CD4-positive, alpha-beta memory T cell (primary cell): ENCODE data around the gene SLC35E2B. TPM values are rescaled to one million over a fixed set of nuclear protein-coding genes. Genes with fewer than 3 reads are reported as not detected.
A peak's percentile ranks its signal among the peaks of the same experiment; 100 is the strongest.

Experiments used
- CTCF ChIA-PET: fragments of 350-600 bp; sonication (Branson Sonifier 250); formaldehyde crosslinking; loops from one replicate; lab custom pipeline; 2021; ENCODE audit warnings: inconsistent platforms; ENCODE audit not compliant: partially characterized antibody; lab: Charles Lee
- POLR2A ChIA-PET: fragments of 350-600 bp; sonication (Branson Sonifier 250); formaldehyde crosslinking; loops from one replicate; lab custom pipeline; 2021; ENCODE audit not compliant: partially characterized antibody; lab: Charles Lee
- DNase-seq, 5 donors: peaks; one replicate each; pipeline versions ENCODE4 v3.0.0 to v3.0.0-alpha.2; 2020 to 2022; ENCODE audit warnings: mixed read lengths in 1 of 5
- H3K27ac ChIP-seq: one replicate; pipeline ENCODE4 v1.7.0; 2013; ENCODE audit warnings: low read depth, low read length
- H3K27me3 ChIP-seq: 2 replicates; pipeline ENCODE4 v1.7.0; 2013; ENCODE audit warnings: mild to moderate bottlenecking, low read length, moderate library complexity; ENCODE audit not compliant: insufficient read depth
- H3K36me3 ChIP-seq: 2 replicates; pipeline ENCODE4 v1.7.0; 2013; ENCODE audit warnings: mild to moderate bottlenecking, low read length, moderate library complexity; ENCODE audit not compliant: insufficient read depth
- H3K4me1 ChIP-seq: 2 replicates; pipeline ENCODE4 v1.7.0; 2013; ENCODE audit warnings: mild to moderate bottlenecking, low read length, moderate library complexity; ENCODE audit not compliant: insufficient read depth
- H3K4me3 ChIP-seq, 2 donors: one replicate each; pipeline ENCODE4 v1.7.0; 2013; ENCODE audit warnings: low read length in 2 of 2, mild to moderate bottlenecking in 1 of 2
- H3K9me3 ChIP-seq, 2 donors: one replicate each; pipeline ENCODE4 v1.7.0; 2013; ENCODE audit warnings: low read length in 2 of 2, control low read depth in 1 of 2; ENCODE audit not compliant: control insufficient read depth in 1 of 2
- H3K27ac Mint-ChIP-seq, 7 donors: one replicate each; pipeline ENCODE4 v1.8.0; 2020 to 2021; ENCODE audit warnings: mixed read lengths in 7 of 7, mild to moderate bottlenecking in 6 of 7, inconsistent platforms in 3 of 7, moderate library complexity in 3 of 7
- H3K27me3 Mint-ChIP-seq, 2 donors: one replicate each; pipeline ENCODE4 v1.8.0; 2020 to 2021; ENCODE audit warnings: mixed read lengths in 2 of 2
- H3K36me3 Mint-ChIP-seq, 2 donors: one replicate each; pipeline ENCODE4 v1.8.0; 2020 to 2021; ENCODE audit warnings: mixed read lengths in 2 of 2, inconsistent platforms in 1 of 2, mild to moderate bottlenecking in 1 of 2
- H3K4me1 Mint-ChIP-seq, 4 donors: one replicate each; pipeline ENCODE4 v1.8.0; 2020 to 2021; ENCODE audit warnings: mixed read lengths in 4 of 4, mild to moderate bottlenecking in 1 of 4
- H3K4me3 Mint-ChIP-seq, 8 donors: one replicate each; pipeline ENCODE4 v1.8.0; 2020 to 2021; ENCODE audit warnings: mixed read lengths in 8 of 8, mild to moderate bottlenecking in 7 of 8, moderate library complexity in 6 of 8, inconsistent platforms in 3 of 8
- H3K9me3 Mint-ChIP-seq, 8 donors: one replicate each; pipeline ENCODE4 v1.8.0; 2020 to 2021; ENCODE audit warnings: mixed read lengths in 8 of 8, mild to moderate bottlenecking in 5 of 8, inconsistent platforms in 3 of 8, moderate library complexity in 1 of 8
- intact Hi-C: fragments of 100-400 bp; cut with micrococcal nuclease; formaldehyde crosslinking; loops from one replicate; pipeline ENCODE4 v1.15.1; 2023
- polyA plus RNA-seq, 2 donors: library from polyadenylated mRNA; unstranded; fragments of 300-500 nt; fragmentation: Illumina TruSeq; gene quantifications; one replicate each; pipeline ENCODE4 v1.2.3, GENCODE V29; 2021
- total RNA-seq, 2 experiments: library from RNA; stranded (reverse); gene quantifications; one replicate each; pipeline ENCODE4 v1.2.3, GENCODE V29; 2021

Gene SLC35E2B
- total and polyA plus RNA-seq, 4 experiments from 2014 or later: 29.4 to 130 (median 85.6) TPM

- peaks cover 3% of the 10 kb centered on the region for H3K4me1 ChIP-seq
- no peaks in the 10 kb centered on the region for H3K27me3 ChIP-seq
- no peaks in the 10 kb centered on the region for H3K27me3 Mint-ChIP-seq
- no peak overlapping the region for H3K27ac ChIP-seq
- POLR2A ChIA-PET: no interaction called here
- DNase-seq: no peak
- intact Hi-C loops: no loop called here
- peaks cover 9% of the 10 kb centered on the region for H3K36me3 ChIP-seq
- peaks cover 0 to 3% (median 1%) of the 10 kb centered on the region in 4 donors for H3K4me1 Mint-ChIP-seq
- H3K36me3 Mint-ChIP-seq: peaks cover 15 to 19% of the 10 kb centered on the region in 2 donors
- no peaks in the 10 kb centered on the region for H3K9me3 Mint-ChIP-seq
- CTCF ChIA-PET: interaction anchor here (0.7 kb wide), 1 partner anchor 11 kb away, joined by 3 read pairs; no protein-coding TSS in a partner anchor
- H3K4me3 ChIP-seq: no peak overlapping the region
- no peaks in the 10 kb centered on the region for H3K9me3 ChIP-seq
- H3K4me3 Mint-ChIP-seq: no peak overlapping the region
- H3K27ac Mint-ChIP-seq: no peak overlapping the region
These were observed 20.2 kb downstream of the SLC35E2B start for GRCh38 chr1:1672181-1672965.

- no peak for DNase-seq
- peaks cover 16 to 21% of the 10 kb centered on the region in 2 donors for H3K36me3 Mint-ChIP-seq
- no peaks in the 10 kb centered on the region for H3K27me3 ChIP-seq
- intact Hi-C loops: no loop called here
- no peaks in the 10 kb centered on the region for H3K9me3 Mint-ChIP-seq
- H3K4me3 Mint-ChIP-seq: no peak overlapping the region
- POLR2A ChIA-PET: interaction anchor here (0.7 kb wide), 1 partner anchor 16 kb away, joined by 3 read pairs; no protein-coding TSS in a partner anchor
- no peaks in the 10 kb centered on the region for H3K9me3 ChIP-seq
- no peaks in the 10 kb centered on the region for H3K4me1 ChIP-seq
- no peak overlapping the region for H3K27ac ChIP-seq
- no peaks in the 10 kb centered on the region for H3K4me1 Mint-ChIP-seq
- peak overlapping the region in 2 of 7 donors; percentile 13 to 25 for H3K27ac Mint-ChIP-seq
- H3K4me3 ChIP-seq: no peak overlapping the region
- CTCF ChIA-PET: no interaction called here
- peaks cover 10% of the 10 kb centered on the region for H3K36me3 ChIP-seq
- no peaks in the 10 kb centered on the region for H3K27me3 Mint-ChIP-seq
These were observed 21.1 kb downstream of the SLC35E2B start for GRCh38 chr1:1671365-1672119.

- H3K27ac ChIP-seq: no peak overlapping the region
- Mint-ChIP-seq H3K36me3 (peaks cover 20 to 24% of the 10 kb centered on the region in 2 donors), H3K4me1 (no peaks in the 10 kb centered on the region), H3K4me3 (no peak overlapping the region), H3K27ac (no peak overlapping the region), H3K27me3 (no peaks in the 10 kb centered on the region), H3K9me3 (no peaks in the 10 kb centered on the region)
- no peak overlapping the region for H3K4me3 ChIP-seq
- no peak for DNase-seq
- CTCF ChIA-PET: no interaction called here
- H3K9me3 ChIP-seq: no peaks in the 10 kb centered on the region
- H3K27me3 ChIP-seq: no peaks in the 10 kb centered on the region
- intact Hi-C loops: no loop called here
- POLR2A ChIA-PET: interaction anchor here (0.7 kb wide), 1 partner anchor 17 kb away, joined by 3 read pairs; no protein-coding TSS in a partner anchor
- peaks cover 16% of the 10 kb centered on the region for H3K36me3 ChIP-seq
- no peaks in the 10 kb centered on the region for H3K4me1 ChIP-seq
These were observed 21.7 kb downstream of the SLC35E2B start for GRCh38 chr1:1670866-1671265.

GRCh38 chr1:1669468-1670440 is 22.8 kb downstream of the SLC35E2B start:
- Histone ChIP-seq H3K27me3 (no peaks in the 10 kb centered on the region), H3K27ac (no peak overlapping the region), H3K4me3 (no peak overlapping the region), H3K4me1 (peaks cover 3% of the 10 kb centered on the region), H3K9me3 (no peaks in the 10 kb centered on the region), H3K36me3 (peaks cover 24% of the 10 kb centered on the region)
- Mint-ChIP-seq H3K36me3 (peaks cover 20 to 27% of the 10 kb centered on the region in 2 donors), H3K4me1 (no peaks in the 10 kb centered on the region), H3K27me3 (no peaks in the 10 kb centered on the region), H3K27ac (peak overlapping the region in 2 of 7 donors; percentile 42 to 62), H3K9me3 (no peaks in the 10 kb centered on the region), H3K4me3 (no peak overlapping the region)
- intact Hi-C loops: no loop called here
- ChIA-PET CTCF (interaction anchor here (0.9 kb wide), 1 partner anchor 55 kb away, joined by 3 read pairs; the partner anchor contains the start of gene CDK11A), POLR2A (interaction anchor here (1.5 to 1.6 kb wide), 2 partner anchors 9 to 59 kb away, joined by 6 to 7 read pairs; no protein-coding TSS in a partner anchor)
- DNase-seq: no peak

DNA sequence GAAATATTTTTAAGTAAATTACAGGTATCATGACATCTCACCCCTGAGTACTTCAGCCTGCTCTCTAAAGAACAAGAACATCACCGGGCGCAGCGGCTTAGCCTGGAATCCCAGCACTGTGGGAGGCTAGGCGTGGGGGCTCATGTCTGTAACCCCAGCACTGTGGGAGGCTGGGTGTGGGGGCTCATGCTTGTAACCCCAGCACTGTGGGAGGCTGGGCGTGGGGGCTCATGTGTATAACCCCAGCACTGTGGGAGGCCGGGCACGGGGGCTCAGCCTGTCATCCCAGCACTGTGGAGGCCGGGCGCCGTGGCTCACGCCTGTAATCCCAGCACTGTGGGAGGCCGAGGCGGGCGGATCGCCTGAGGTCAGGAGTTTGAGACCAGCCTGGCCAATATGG is 26.1 kb downstream of the SLC35E2B start:
- H3K27ac Mint-ChIP-seq: peak overlapping the region in 3 of 7 donors; percentile 22 to 62 (median 48)
- H3K27me3 Mint-ChIP-seq: no peaks in the 10 kb centered on the region
- DNase-seq: no peak
- ChIA-PET POLR2A (interaction anchor here (1.7 to 1.9 kb wide), 2 partner anchors 36 to 62 kb away, joined by 4 to 11 read pairs; no protein-coding TSS in a partner anchor), CTCF (interaction anchor here (1.0 to 1.4 kb wide), 2 partner anchors 14 to 62 kb away, joined by 5 read pairs; no protein-coding TSS in a partner anchor)
- no peaks in the 10 kb centered on the region for H3K9me3 Mint-ChIP-seq
- no peak overlapping the region for H3K4me3 Mint-ChIP-seq
- intact Hi-C loops: no loop called here
- no peaks in the 10 kb centered on the region for H3K4me1 Mint-ChIP-seq
- peaks cover 19 to 25% of the 10 kb centered on the region in 2 donors for H3K36me3 Mint-ChIP-seq
- no peaks in the 10 kb centered on the region for H3K27me3 ChIP-seq
- no peaks in the 10 kb centered on the region for H3K9me3 ChIP-seq
- H3K27ac ChIP-seq: no peak overlapping the region
- H3K36me3 ChIP-seq: peaks cover 21% of the 10 kb centered on the region
- peaks cover 11% of the 10 kb centered on the region for H3K4me1 ChIP-seq
- no peak overlapping the region for H3K4me3 ChIP-seq

GRCh38 chr1:1665815-1666251 is 26.8 kb downstream of the SLC35E2B start:
- CTCF ChIA-PET: interaction anchor here (0.7 to 1.5 kb wide), 4 partner anchors 12 to 63 kb away, joined by 3 to 6 read pairs (median 5); no protein-coding TSS in a partner anchor
- POLR2A ChIA-PET: interaction anchor here (0.9 to 1.9 kb wide), 4 partner anchors 12 to 63 kb away, joined by 3 to 11 read pairs (median 6); no protein-coding TSS in a partner anchor
- no peak for DNase-seq
- Histone ChIP-seq H3K27me3 (no peaks in the 10 kb centered on the region), H3K9me3 (no peaks in the 10 kb centered on the region), H3K27ac (no peak overlapping the region), H3K4me1 (peaks cover 11% of the 10 kb centered on the region), H3K4me3 (no peak overlapping the region), H3K36me3 (peaks cover 18% of the 10 kb centered on the region)
- Mint-ChIP-seq H3K9me3 (no peaks in the 10 kb centered on the region), H3K27me3 (no peaks in the 10 kb centered on the region), H3K27ac (no peak overlapping the region), H3K4me3 (no peak overlapping the region), H3K36me3 (peaks cover 15 to 23% of the 10 kb centered on the region in 2 donors), H3K4me1 (no peaks in the 10 kb centered on the region)
- intact Hi-C loops: no loop called here
